Neuron (in vitro differentiated cells): ENCODE results near the gene ABLIM1.

Experiments
- H2AFZ ChIP-seq: one replicate; pipeline ENCODE4 v1.6.1; 2013; ENCODE audit warnings: low read depth, mild to moderate bottlenecking, inconsistent platforms, low read length, moderate library complexity
- H3K27me3 ChIP-seq: one replicate; pipeline ENCODE4 v1.6.1; 2013; ENCODE audit warnings: low read length; ENCODE audit not compliant: insufficient read depth
- H3K36me3 ChIP-seq: one replicate; pipeline ENCODE4 v1.6.1; 2013; ENCODE audit warnings: low read length; ENCODE audit not compliant: insufficient read depth
- H3K4me1 ChIP-seq: one replicate; pipeline ENCODE4 v1.6.1; 2013; ENCODE audit warnings: low read length; ENCODE audit not compliant: insufficient read depth
- H3K4me3 ChIP-seq: 2 replicates; pipeline ENCODE4 v1.5.1; 2013; ENCODE audit warnings: mild to moderate bottlenecking, low read length, moderate library complexity
- H3K9me3 ChIP-seq: one replicate; pipeline ENCODE4 v1.6.1; 2013; ENCODE audit warnings: low read length

Gene ABLIM1

GRCh38 chr10:114547056-114547455 lies 111.0 kb downstream of the ABLIM1 start:
- Histone ChIP-seq H2AFZ (no peak overlapping the region), H3K27me3 (no peaks in the 10 kb centered on the region), H3K4me3 (no peak overlapping the region), H3K36me3 (no peaks in the 10 kb centered on the region), H3K4me1 (no peaks in the 10 kb centered on the region), H3K9me3 (no peaks in the 10 kb centered on the region)

GRCh38 chr10:114545819-114546218 lies 112.3 kb downstream of the ABLIM1 start:
- no peak overlapping the region for H3K4me3 ChIP-seq

GRCh38 chr10:114545071-114545470 lies 113.0 kb downstream of the ABLIM1 start:
- H2AFZ ChIP-seq: no peak overlapping the region
- H3K27me3 ChIP-seq: no peaks in the 10 kb centered on the region
- H3K36me3 ChIP-seq: no peaks in the 10 kb centered on the region
- no peak overlapping the region for H3K4me3 ChIP-seq
- no peaks in the 10 kb centered on the region for H3K9me3 ChIP-seq
- no peaks in the 10 kb centered on the region for H3K4me1 ChIP-seq

More at GRCh38 chr10:114545819-114546218, 112.3 kb downstream of the ABLIM1 start:
- H3K9me3 ChIP-seq: no peaks in the 10 kb centered on the region
- no peaks in the 10 kb centered on the region for H3K27me3 ChIP-seq
- no peaks in the 10 kb centered on the region for H3K36me3 ChIP-seq
- H2AFZ ChIP-seq: no peak overlapping the region
- no peaks in the 10 kb centered on the region for H3K4me1 ChIP-seq

GRCh38 chr10:114544045-114544659 lies 113.9 kb downstream of the ABLIM1 start:
- H3K9me3 ChIP-seq: no peaks in the 10 kb centered on the region
- no peaks in the 10 kb centered on the region for H3K27me3 ChIP-seq
- no peak overlapping the region for H2AFZ ChIP-seq
- no peaks in the 10 kb centered on the region for H3K36me3 ChIP-seq
- no peak overlapping the region for H3K4me3 ChIP-seq
- no peaks in the 10 kb centered on the region for H3K4me1 ChIP-seq

GRCh38 chr10:114543456-114543855 lies 114.6 kb downstream of the ABLIM1 start:
- no peak overlapping the region for H2AFZ ChIP-seq
- no peaks in the 10 kb centered on the region for H3K9me3 ChIP-seq
- no peaks in the 10 kb centered on the region for H3K36me3 ChIP-seq
- no peaks in the 10 kb centered on the region for H3K27me3 ChIP-seq
- no peak overlapping the region for H3K4me3 ChIP-seq
- H3K4me1 ChIP-seq: no peaks in the 10 kb centered on the region

GRCh38 chr10:114542373-114542772 lies 115.7 kb downstream of the ABLIM1 start:
- H3K27me3 ChIP-seq: no peaks in the 10 kb centered on the region
- H3K4me3 ChIP-seq: no peak overlapping the region

GRCh38 chr10:114541797-114542160 lies 116.3 kb downstream of the ABLIM1 start:
- H2AFZ ChIP-seq: no peak overlapping the region
- H3K4me3 ChIP-seq: no peak overlapping the region
- H3K36me3 ChIP-seq: no peaks in the 10 kb centered on the region
- H3K9me3 ChIP-seq: no peaks in the 10 kb centered on the region
- H3K4me1 ChIP-seq: no peaks in the 10 kb centered on the region
- no peaks in the 10 kb centered on the region for H3K27me3 ChIP-seq

More at GRCh38 chr10:114542373-114542772, 115.7 kb downstream of the ABLIM1 start:
- Histone ChIP-seq H2AFZ (no peak overlapping the region), H3K36me3 (no peaks in the 10 kb centered on the region), H3K4me1 (no peaks in the 10 kb centered on the region), H3K9me3 (no peaks in the 10 kb centered on the region)

- H3K36me3 ChIP-seq: no peaks in the 10 kb centered on the region
Measured at GRCh38 chr10:114541081-114541796, 116.8 kb downstream of the ABLIM1 start.

GRCh38 chr10:114540236-114540635 lies 117.8 kb downstream of the ABLIM1 start:
- Histone ChIP-seq H3K4me1 (no peaks in the 10 kb centered on the region), H3K27me3 (no peaks in the 10 kb centered on the region), H3K4me3 (no peak overlapping the region), H3K36me3 (no peaks in the 10 kb centered on the region), H2AFZ (no peak overlapping the region), H3K9me3 (no peaks in the 10 kb centered on the region)

More at GRCh38 chr10:114541081-114541796, 116.8 kb downstream of the ABLIM1 start:
- Histone ChIP-seq H3K9me3 (no peaks in the 10 kb centered on the region), H3K4me1 (no peaks in the 10 kb centered on the region), H3K27me3 (no peaks in the 10 kb centered on the region), H3K4me3 (no peak overlapping the region), H2AFZ (no peak overlapping the region)

GRCh38 chr10:114539623-114540022 lies 118.5 kb downstream of the ABLIM1 start:
- H3K4me3 ChIP-seq: no peak overlapping the region
- no peaks in the 10 kb centered on the region for H3K36me3 ChIP-seq
- H3K4me1 ChIP-seq: no peaks in the 10 kb centered on the region
- H2AFZ ChIP-seq: no peak overlapping the region
- no peaks in the 10 kb centered on the region for H3K27me3 ChIP-seq
- H3K9me3 ChIP-seq: no peaks in the 10 kb centered on the region

GRCh38 chr10:114538181-114538906 lies 119.7 kb downstream of the ABLIM1 start:
- Histone ChIP-seq H3K9me3 (no peaks in the 10 kb centered on the region), H3K27me3 (no peaks in the 10 kb centered on the region), H3K4me3 (no peak overlapping the region), H3K4me1 (no peaks in the 10 kb centered on the region), H2AFZ (no peak overlapping the region), H3K36me3 (no peaks in the 10 kb centered on the region)

DNA sequence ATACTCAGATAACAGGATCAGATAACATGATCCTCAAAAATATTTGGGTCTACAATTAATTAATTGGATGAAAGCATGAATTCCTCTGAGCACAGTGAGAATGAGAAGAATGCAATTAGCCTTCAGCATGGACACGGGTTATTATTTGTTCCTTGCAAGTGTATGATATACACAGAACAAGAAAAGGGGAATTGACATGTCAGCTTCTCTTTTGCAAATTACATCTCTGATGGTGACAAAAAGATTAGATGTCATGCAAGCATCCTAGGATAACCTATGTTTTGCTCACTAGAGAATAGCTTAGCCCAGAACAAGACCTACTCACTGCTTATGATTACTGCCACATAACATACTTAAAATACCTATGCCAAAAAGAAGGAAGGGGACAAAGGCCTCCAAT lies 120.3 kb downstream of the ABLIM1 start:
- H3K4me1 ChIP-seq: no peaks in the 10 kb centered on the region
- no peaks in the 10 kb centered on the region for H3K27me3 ChIP-seq
- H3K9me3 ChIP-seq: no peaks in the 10 kb centered on the region
- H3K4me3 ChIP-seq: no peak overlapping the region
- H3K36me3 ChIP-seq: no peaks in the 10 kb centered on the region
- H2AFZ ChIP-seq: no peak overlapping the region

DNA sequence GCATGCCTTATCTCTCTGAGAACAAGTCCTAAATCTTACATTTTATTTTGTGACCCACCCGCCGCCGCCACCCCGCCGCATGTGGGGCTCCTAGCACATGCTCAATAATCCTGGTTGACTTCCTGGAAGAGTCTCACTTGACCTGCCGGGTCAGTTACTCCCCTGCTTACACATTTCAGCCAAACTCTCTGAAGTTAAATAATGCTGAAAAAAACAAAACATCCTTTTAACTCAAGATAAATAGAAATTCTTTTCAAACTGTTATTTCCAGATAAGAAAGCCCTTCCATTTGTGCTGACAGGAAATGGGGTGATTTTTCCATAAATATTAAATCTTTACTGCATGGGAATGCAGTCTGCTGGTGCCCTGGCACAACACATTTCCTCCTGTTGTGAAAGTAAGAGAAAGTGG lies 123.5 kb downstream of the ABLIM1 start:
- Histone ChIP-seq H3K4me3 (no peak overlapping the region), H3K27me3 (no peaks in the 10 kb centered on the region), H3K4me1 (no peaks in the 10 kb centered on the region), H3K9me3 (no peaks in the 10 kb centered on the region), H2AFZ (no peak overlapping the region), H3K36me3 (no peaks in the 10 kb centered on the region)
